ENCODE data around the gene GIMAP8. TPM values are rescaled to one million over a fixed set of nuclear protein-coding genes. Genes with fewer than 3 reads are reported as not detected.

The GIMAP8 gene
- total RNA-seq, 1 experiment from 2014 or later, result 0.07 TPM

DNA sequence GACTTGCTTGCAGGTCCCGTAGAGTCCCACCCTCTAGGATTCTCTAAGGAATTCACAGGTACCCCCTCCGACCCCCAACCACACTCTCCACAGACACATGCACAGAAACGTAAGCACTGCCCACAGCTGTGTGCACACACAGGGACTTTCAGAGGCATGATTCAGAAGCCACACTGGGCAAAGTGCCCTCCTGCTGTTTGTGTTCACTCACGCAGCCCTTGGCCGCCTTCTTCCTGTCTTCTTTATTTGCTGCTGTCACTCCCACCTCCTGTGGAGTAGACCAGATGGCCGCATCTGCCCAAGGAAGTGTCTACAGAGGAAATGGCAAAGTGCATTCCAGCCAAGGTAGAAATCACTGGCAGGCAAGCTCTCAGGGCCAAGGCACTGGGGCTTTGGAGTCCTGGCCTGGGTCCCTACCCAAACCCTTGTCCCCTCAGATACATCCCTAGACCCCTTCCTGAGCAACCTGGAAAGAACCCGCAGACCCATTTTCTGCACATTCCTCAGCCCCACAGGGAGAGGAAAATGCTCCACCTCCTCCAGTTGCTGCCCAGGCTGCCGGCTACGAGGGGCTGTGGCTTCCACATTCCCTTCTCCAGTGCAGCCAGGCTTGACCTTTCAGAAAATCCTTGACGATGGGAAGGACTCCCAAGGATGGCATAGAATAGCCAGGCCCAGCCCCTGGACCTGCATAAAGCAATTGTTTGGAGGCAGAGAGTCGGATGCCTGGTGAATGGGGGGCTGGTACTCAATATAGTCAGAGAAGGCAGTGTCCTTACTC is 21.6 kb upstream of the GIMAP8 start:
- no peaks in the 10 kb centered on the region for H3K36me3 ChIP-seq (ENCODE audit: control insufficient read depth, insufficient read depth, low read length)
- H3K27me3 ChIP-seq (replicated peaks; ENCODE audit: control insufficient read depth, insufficient read depth, low read length), result peaks cover 2% of the 10 kb centered on the region
- no peaks in the 10 kb centered on the region for H3K4me1 ChIP-seq
- Mint-ChIP-seq H3K9me3 (ENCODE audit: unreplicated experiment) (no peaks in the 10 kb centered on the region), H3K27ac (ENCODE audit: unreplicated experiment) (no peak overlapping the region), H3K27me3 (ENCODE audit: insufficient read depth, unreplicated experiment) (peaks cover 11% of the 10 kb centered on the region), H3K4me1 (ENCODE audit: low read depth, unreplicated experiment) (no peaks in the 10 kb centered on the region), H3K4me3 (ENCODE audit: unreplicated experiment) (no peak overlapping the region), H3K36me3 (ENCODE audit: insufficient read depth, unreplicated experiment) (no peaks in the 10 kb centered on the region)
- TF ChIP-seq, protein P1, sequence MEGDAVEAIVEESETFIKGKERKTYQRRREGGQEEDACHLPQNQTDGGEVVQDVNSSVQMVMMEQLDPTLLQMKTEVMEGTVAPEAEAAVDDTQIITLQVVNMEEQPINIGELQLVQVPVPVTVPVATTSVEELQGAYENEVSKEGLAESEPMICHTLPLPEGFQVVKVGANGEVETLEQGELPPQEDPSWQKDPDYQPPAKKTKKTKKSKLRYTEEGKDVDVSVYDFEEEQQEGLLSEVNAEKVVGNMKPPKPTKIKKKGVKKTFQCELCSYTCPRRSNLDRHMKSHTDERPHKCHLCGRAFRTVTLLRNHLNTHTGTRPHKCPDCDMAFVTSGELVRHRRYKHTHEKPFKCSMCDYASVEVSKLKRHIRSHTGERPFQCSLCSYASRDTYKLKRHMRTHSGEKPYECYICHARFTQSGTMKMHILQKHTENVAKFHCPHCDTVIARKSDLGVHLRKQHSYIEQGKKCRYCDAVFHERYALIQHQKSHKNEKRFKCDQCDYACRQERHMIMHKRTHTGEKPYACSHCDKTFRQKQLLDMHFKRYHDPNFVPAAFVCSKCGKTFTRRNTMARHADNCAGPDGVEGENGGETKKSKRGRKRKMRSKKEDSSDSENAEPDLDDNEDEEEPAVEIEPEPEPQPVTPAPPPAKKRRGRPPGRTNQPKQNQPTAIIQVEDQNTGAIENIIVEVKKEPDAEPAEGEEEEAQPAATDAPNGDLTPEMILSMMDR (IDR thresholded peaks at IDR 0.05; ENCODE audit: insufficient read depth in 1 of 2, low read depth in 1 of 2, low read length in 1 of 2, severe bottlenecking in 1 of 2, unreplicated experiment in 1 of 2), result no peak
- H3K9me3 ChIP-seq, result no peaks in the 10 kb centered on the region
- no peak overlapping the region for H3K4me3 ChIP-seq (ENCODE audit: low read depth, low read length)
- no peak for DNase-seq
- BruUV-seq (replicated peaks), result no TSS peak
- ChIA-PET POLR2A (no interaction called here), CTCF (interaction anchor here (0.6 to 0.7 kb wide), 2 partner anchors 561 to 1579 kb away, joined by 3 to 4 read pairs; no protein-coding TSS in a partner anchor)
- intact Hi-C loops (cut with micrococcal nuclease; ENCODE audit: unreplicated experiment), result no loop called here

DNA sequence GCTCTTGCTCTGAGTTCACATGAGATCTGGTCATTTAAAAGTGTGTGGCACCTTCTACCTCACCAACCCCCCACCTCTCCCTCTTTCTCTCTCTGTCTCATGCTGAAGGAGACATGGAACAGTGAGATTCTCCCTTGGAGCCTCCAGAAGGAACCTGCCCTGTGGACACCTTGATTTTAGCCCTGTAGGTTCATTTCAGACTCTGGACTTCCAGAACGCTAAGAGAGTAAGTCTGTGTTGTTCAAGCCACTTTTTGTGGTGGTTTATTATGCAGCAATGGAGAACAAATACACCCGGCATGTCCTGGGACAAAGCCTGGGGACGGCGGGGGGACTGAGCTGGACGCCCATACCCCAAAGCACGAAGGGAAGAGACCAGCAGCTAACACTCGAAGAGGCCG is 20.7 kb upstream of the GIMAP8 start:
- H3K9me3 Mint-ChIP-seq (ENCODE audit: unreplicated experiment), result no peaks in the 10 kb centered on the region
- intact Hi-C loops (cut with micrococcal nuclease; ENCODE audit: unreplicated experiment), result no loop called here
- no peak overlapping the region for H3K27ac Mint-ChIP-seq (ENCODE audit: unreplicated experiment)
- BruUV-seq (replicated peaks), result no TSS peak
- TF ChIP-seq, protein P1 (IDR thresholded peaks at IDR 0.05; ENCODE audit: insufficient read depth in 1 of 2, low read depth in 1 of 2, low read length in 1 of 2, severe bottlenecking in 1 of 2, unreplicated experiment in 1 of 2), result no peak
- ChIA-PET POLR2A (no interaction called here), CTCF (no interaction called here)
- Histone ChIP-seq H3K36me3 (ENCODE audit: control insufficient read depth, insufficient read depth, low read length) (no peaks in the 10 kb centered on the region), H3K9me3 (no peaks in the 10 kb centered on the region), H3K4me1 (no peaks in the 10 kb centered on the region), H3K4me3 (ENCODE audit: low read depth, low read length) (no peak overlapping the region), H3K27me3 (replicated peaks; ENCODE audit: control insufficient read depth, insufficient read depth, low read length) (peaks cover 2% of the 10 kb centered on the region)
- DNase-seq, result no peak
- H3K4me3 Mint-ChIP-seq (ENCODE audit: unreplicated experiment), result no peak overlapping the region
- peaks cover 11% of the 10 kb centered on the region for H3K27me3 Mint-ChIP-seq (ENCODE audit: insufficient read depth, unreplicated experiment)
- H3K4me1 Mint-ChIP-seq (ENCODE audit: low read depth, unreplicated experiment), result no peaks in the 10 kb centered on the region
- H3K36me3 Mint-ChIP-seq (ENCODE audit: insufficient read depth, unreplicated experiment), result no peaks in the 10 kb centered on the region

DNA sequence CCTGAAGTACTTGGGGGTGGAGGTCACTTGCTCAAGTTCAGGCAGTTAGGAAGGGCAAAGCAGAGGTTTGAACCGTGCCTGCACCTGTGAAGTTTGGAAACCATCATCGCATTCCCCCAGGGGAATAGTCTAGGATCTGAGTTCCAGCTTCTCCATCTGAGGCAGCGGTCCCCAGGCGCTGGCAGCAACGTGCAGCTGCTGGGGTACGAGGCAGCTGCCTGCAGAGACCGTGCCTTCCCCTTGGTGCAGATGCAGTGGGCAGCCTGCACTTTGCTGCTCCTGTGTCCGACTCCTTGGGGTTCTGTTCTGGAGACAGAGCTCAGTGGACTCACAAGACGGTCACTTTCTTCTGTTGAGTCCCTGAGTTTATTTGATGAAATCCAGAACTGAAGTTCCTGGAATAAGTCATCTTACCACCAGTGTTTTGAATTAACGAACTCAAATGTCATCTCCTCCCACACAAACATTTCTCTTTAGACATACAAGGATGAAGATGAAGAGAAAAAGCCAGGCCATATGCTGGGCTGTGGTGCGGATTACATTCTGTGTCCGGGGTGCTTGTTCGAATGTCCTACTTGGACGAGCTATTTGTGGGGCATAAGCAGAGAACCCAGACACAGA is 19.9 kb upstream of the GIMAP8 start:
- Mint-ChIP-seq H3K4me3 (ENCODE audit: unreplicated experiment) (no peak overlapping the region), H3K27ac (ENCODE audit: unreplicated experiment) (no peak overlapping the region), H3K36me3 (ENCODE audit: insufficient read depth, unreplicated experiment) (no peaks in the 10 kb centered on the region), H3K4me1 (ENCODE audit: low read depth, unreplicated experiment) (no peaks in the 10 kb centered on the region), H3K9me3 (ENCODE audit: unreplicated experiment) (no peaks in the 10 kb centered on the region), H3K27me3 (ENCODE audit: insufficient read depth, unreplicated experiment) (peaks cover 11% of the 10 kb centered on the region)
- no TSS peak for BruUV-seq (replicated peaks)
- intact Hi-C loops (cut with micrococcal nuclease; ENCODE audit: unreplicated experiment), result no loop called here
- Histone ChIP-seq H3K4me1 (no peaks in the 10 kb centered on the region), H3K36me3 (ENCODE audit: control insufficient read depth, insufficient read depth, low read length) (no peaks in the 10 kb centered on the region), H3K4me3 (ENCODE audit: low read depth, low read length) (no peak overlapping the region), H3K27me3 (replicated peaks; ENCODE audit: control insufficient read depth, insufficient read depth, low read length) (peaks cover 2% of the 10 kb centered on the region), H3K9me3 (no peaks in the 10 kb centered on the region)
- no peak for DNase-seq
- TF ChIP-seq, protein P1 (IDR thresholded peaks at IDR 0.05; ENCODE audit: insufficient read depth in 1 of 2, low read depth in 1 of 2, low read length in 1 of 2, severe bottlenecking in 1 of 2, unreplicated experiment in 1 of 2), result no peak
- CTCF ChIA-PET, result no interaction called here
- POLR2A ChIA-PET, result no interaction called here

All from Caco-2 (cell line).